HG02943 (cell line): Measurements from ENCODE around the gene TMSB4Y.

ENCODE experiments used
- ATAC-seq: cut with Tn5 transposase; IDR thresholded peaks from one replicate; pipeline ENCODE4 v1.9.1; 2021; ENCODE audit warnings: mild to moderate bottlenecking, low read depth, moderate library complexity; ENCODE audit not compliant: unreplicated experiment

Gene TMSB4Y

DNA sequence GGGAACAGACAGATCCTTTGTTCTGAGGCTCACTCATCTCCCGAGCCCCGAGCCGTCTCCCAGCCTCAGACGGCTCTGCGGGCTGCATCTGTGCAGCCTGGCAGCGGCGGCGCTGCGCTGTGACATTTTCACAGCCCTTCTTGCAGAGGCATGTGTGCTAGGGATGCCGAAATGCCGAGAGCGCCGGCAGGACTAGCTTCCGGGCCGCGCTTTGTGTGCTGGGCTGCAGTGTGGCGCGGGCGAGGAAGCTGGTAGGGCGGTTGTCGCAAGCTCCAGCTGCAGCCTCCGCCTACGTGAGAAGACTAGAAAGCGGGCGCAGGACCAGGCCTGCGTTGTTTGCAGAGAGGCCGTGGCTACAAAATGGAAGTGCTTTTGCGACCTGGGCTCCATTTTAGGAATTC, at the start of gene TMSB4Y:
Gene TMSB4Y (plus strand): TSS at position 332 of the 401 bp plus-strand sequence.
- no peak for ATAC-seq

- ATAC-seq = no peak
These were observed 39.5 kb upstream of the TMSB4Y start for GRCh38 chrY:13664162-13664561.

DNA sequence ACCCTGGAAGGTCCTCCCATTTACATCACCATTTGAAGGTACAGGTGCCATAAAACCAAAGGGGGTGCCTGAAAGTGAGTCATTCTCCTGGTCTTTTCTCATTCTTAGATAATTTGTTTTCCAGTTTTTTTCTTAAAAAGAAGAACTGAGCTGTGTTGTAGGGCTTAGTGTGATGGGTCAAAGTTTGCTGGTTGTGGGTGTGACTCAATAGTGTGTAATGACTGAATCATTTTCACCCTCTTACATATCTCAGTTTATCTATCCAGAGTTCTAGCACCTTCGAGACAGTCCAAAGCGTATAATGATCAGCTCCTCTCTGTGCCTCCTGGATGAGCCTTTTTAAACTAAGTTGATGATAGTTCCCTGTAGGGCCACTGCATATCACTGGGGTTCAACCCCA, 32.6 kb upstream of the TMSB4Y start:
- no peak for ATAC-seq

- ATAC-seq = no peak
These were observed 1.4 kb upstream of the TMSB4Y start for GRCh38 chrY:13702276-13702675.

DNA sequence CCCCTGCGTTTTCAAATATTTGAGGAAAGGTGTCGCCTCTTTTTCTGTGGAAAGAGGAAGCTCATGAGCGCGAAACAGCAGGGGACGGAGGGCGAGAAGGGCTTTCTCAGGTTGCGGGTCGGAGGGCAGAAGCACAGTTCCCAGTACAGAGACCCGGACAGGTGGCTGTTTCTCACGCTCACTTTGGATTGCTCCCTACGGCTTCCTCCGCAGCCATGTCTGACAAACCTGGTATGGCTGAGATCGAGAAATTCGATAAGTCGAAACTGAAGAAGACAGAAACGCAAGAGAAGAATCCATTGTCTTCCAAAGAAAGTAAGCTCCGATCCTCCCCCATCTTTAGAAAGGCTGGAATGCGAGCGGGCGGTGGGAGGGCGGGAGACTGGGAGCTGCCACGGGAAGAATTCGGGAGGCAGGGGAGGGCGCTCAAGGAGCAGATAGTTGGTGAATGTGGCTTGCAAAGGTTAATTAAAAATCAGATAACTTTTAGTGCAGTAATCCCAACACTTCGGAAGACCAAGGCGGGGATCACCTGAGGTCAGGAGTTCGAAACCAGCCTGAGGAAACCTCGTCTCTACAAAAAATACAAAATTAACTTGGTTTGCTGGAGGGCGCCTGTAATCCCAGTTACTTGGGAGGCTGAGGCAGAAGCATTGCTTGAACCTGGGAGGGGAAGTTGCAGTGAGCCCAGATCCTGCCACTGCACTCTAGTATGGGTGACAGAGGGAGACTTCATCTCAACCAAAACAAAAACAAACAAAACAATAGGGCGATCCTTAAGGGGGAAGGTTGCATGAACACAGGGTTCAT, 627 bp downstream of the TMSB4Y start:
- ATAC-seq = no peak

GRCh38 chrY:13705197-13705596, 1.5 kb downstream of the TMSB4Y start:
- no peak for ATAC-seq

DNA sequence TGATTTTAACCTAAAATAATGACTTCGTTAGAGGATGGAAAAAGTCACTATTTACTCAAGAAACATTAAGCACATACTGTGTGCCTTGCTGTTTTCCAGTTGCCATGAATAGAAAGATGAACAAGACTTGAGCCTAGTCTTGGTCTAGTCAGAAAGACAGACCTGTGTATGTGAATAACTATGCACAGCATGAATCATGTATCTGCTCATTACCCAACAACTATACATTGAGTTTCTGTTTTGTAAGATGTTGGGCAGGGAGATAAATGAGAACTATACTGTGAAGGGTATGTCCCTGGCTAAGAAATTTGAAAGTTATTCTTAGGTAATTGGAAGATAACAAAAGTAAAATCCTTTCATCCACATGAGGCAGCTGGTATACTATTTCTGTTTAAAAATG, 4.3 kb downstream of the TMSB4Y start:
- ATAC-seq = no peak

GRCh38 chrY:13718996-13719395, 15.3 kb downstream of the TMSB4Y start:
- ATAC-seq = no peak

GRCh38 chrY:13729517-13729916, 25.8 kb downstream of the TMSB4Y start:
- no peak for ATAC-seq

- ATAC-seq = no peak
These were observed 34.9 kb downstream of the TMSB4Y start for GRCh38 chrY:13738618-13739017.

GRCh38 chrY:13751289-13752071, 47.8 kb downstream of the TMSB4Y start:
- no peak for ATAC-seq

- no peak for ATAC-seq
These were observed 51.0 kb downstream of the TMSB4Y start for GRCh38 chrY:13754661-13755060.
